Activated CD8-positive, alpha-beta memory T cell treated with anti-CD3 and anti-CD28 coated beads for 48 hours (primary cell): ENCODE data around the gene FAM117A.
A peak's percentile ranks its signal among the peaks of the same experiment; 100 is the strongest.

Experiments
- DNase-seq, 3 experiments: peaks; one replicate each; pipeline ENCODE4 v3.0.0-alpha.2; 2020; ENCODE audit warnings: low read depth in 2 of 3, low spot score in 2 of 3

The FAM117A gene

DNA sequence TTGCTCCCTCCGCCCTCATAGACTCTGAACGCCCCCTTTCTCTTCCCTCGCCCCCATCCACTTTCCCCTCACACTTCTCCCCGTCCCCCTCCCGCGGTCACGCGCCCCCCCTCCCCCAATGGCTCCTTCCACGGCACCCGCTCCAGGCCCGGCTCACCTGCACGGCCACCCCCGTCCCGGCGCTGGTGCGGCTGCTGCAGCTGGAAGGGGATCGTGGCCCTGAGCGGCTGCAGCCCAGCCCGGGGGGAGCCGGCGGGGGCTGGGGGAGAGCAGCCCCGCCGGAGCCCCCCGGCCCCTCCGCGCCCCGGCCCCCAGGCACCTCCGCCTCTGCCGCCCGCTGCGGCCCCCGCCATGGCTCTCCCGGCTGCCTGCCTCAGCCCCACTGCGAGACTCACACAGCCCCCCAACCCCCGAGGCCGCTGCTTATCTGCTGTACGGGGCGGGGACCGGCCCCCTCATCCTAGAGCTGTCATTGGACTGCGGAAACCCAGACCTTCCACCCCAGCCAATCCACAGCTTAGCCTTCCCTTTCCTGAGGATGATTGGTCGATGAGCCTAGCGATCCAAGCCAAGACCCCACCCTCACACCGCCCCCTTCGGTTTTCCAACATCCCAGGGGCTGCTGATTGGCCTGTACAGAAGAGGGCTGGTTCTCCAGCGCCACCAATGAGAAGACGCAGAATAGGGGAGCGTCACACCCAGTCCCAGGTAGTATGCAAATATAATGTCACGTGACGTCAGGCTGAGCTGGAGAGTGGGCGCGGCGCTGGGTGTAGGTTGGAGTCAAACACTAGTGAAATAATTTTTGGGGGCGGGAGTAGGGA, at the start of gene FAM117A:
Gene FAM117A, minus strand, starts transcription at position 397 of the 824 bp plus-strand sequence. Its CDS starts 44 bp downstream, at position 353.
- peak; percentile 67 to 88 (median 83) for DNase-seq

GRCh38 chr17:49809056-49809455, 45.1 kb upstream of the FAM117A start:
- no peak for DNase-seq

DNA sequence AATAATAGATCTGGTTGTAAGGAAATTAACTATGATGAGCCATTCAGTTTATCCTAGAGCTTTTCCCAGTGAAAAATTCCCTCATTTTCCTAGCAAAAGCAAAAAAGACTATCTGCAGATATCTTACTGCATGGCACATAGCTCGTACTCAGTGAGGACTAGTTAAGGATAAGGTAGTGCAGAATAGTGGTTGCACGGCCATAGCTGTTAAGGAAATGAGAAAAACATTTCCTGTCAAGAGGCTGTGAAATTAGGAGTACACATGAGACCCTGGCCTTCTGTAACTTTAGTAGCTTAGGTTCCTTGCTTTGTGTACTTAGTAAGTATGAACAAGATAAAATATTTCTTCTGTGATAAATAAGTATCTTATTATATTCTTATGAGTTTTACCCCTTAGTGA, 34.8 kb upstream of the FAM117A start:
- no peak for DNase-seq

GRCh38 chr17:49798182-49798581, 34.3 kb upstream of the FAM117A start:
- no peak for DNase-seq

- DNase-seq: no peak
These were observed 31.4 kb upstream of the FAM117A start for GRCh38 chr17:49795372-49795771.

DNA sequence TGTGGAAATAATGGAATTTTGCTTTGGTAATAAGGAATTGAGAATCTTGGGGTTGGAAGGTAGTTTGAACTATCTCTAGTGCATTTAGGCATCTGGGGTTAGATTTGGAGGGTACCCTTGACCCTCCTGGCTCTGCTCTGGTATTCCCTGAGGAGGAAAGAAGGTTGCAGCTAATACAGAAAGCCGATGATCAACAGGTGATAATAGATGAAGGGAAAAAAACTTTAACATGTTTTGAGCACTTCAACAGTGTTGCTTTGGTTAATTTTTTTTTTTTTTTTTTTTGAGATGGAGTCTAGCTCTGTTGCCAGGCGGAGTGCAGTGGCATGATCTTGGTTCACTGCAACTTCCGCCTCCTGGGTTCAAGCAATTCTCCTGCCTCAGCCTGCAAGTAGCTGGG, 29.4 kb upstream of the FAM117A start:
- DNase-seq: no peak

- no peak for DNase-seq
These were observed 25.3 kb upstream of the FAM117A start for GRCh38 chr17:49789243-49789578.

GRCh38 chr17:49788478-49789242, 24.7 kb upstream of the FAM117A start, which contains the start of gene KAT7:
TSS of gene KAT7 (plus strand) at chr17:49788681. CDS start at chr17:49788835, 154 bp downstream.
- peak; percentile 88 to 96 (median 95) for DNase-seq

DNA sequence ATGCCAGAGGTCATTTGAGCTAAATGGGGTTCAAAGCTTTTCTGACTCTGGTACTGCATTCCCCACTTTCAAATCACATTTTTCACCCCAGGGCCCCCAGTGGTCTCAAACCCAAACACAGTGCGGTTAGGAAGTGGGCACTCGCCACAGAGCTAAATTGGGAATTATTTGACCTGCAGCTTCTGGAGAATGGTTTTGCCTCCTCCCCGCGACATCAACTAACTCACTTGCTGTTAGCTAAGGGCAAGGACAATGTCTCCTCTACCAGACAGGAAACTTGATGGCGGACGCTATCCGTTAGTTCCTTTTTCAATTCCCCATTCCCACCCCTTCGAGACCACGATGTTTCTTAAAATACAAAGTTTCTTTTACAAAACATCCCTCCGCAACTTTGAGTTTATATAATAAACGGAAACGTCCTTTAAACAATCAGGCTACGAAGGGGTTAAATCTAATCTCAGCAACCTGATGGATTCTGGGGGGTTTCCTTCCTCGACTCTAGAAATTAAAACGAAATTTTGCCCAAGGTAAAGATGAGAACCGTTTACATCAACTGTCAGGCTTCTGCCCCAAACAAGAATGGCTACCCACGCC, 24.1 kb upstream of the FAM117A start:
- DNase-seq: peak in 1 of 3 experiments; percentile 13

- DNase-seq: no peak
These were observed 20.7 kb upstream of the FAM117A start for GRCh38 chr17:49784636-49785035.

GRCh38 chr17:49783791-49784190, 19.9 kb upstream of the FAM117A start:
- no peak for DNase-seq

DNA sequence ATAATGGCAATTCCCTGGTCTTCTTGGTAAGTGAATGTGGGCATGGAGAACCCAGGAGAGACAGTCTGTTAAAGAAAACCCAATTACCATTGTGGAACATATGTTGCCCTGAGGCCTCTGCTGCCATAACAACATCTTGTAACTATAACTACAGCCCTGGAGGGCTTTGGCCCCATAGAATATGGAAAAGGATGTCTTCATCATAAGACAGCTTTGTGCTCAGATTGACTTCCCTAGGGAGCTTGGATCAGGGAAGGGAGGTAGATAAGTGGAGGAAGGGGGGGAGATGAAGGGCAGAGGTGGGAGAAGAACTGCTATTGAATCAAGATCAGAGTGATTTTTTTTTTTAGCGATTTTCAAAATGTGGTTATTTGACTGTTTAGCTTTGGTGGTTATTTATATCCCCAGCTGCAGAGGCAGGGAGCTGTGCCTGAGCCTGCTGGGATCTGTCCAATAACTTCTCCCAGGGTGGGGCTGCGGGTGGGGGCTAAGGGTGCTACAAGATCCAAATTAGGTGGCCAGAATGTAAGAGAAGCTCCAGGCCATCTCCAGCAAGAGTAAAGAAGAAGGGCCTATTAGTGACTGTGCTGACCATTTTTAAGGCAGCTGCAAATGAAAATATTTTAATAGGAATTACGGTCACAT, 19.3 kb upstream of the FAM117A start:
- no peak for DNase-seq

GRCh38 chr17:49779739-49780231, 15.9 kb upstream of the FAM117A start:
- DNase-seq: no peak

DNA sequence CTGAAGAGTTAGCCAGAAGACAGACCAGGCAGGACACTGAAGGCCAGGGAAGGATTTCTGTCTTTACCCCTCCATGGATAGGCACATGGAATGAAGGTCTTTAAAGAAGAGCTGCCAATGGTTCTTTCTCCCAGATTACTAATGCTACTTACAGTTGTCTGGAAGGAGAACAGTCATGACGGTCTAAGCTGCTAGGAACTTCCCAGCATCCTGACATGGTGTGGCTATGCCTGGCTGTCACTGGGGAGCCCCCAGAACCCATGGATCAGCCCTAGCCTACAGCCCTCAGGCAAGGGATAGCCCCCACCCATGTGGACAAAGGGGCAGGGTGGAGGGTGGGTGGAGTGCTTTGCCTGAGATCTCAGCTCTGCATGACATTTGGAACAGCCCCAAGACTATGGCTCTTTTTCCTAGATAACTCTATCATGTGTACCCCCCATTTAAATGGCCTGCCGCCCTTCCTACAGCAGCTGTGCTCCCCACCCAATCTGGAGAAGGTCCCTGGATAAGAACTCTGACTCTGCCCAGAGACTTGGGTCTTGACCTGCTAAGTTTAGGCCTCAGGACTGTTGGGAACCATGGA, 15.3 kb upstream of the FAM117A start:
- no peak for DNase-seq

DNA sequence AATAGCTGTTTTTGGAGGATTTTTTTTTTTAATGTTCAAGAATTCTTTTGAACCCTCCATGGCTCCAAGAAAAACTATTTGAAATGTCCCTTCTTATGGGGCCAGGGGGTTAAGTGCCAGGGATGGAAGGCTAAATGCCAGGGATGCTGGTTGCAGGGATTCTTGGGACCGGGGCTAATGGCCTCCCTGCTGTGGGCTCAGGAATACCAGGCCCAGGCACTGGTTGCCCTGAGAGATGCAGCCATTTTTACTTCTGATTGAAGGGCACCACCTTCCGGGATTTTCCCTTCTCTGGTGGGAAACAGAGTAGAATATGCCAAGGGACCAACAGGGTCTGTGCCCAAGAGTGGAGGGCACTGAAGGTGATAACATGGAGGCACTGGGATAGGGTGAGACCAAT, 13.6 kb upstream of the FAM117A start:
- DNase-seq: no peak

DNA sequence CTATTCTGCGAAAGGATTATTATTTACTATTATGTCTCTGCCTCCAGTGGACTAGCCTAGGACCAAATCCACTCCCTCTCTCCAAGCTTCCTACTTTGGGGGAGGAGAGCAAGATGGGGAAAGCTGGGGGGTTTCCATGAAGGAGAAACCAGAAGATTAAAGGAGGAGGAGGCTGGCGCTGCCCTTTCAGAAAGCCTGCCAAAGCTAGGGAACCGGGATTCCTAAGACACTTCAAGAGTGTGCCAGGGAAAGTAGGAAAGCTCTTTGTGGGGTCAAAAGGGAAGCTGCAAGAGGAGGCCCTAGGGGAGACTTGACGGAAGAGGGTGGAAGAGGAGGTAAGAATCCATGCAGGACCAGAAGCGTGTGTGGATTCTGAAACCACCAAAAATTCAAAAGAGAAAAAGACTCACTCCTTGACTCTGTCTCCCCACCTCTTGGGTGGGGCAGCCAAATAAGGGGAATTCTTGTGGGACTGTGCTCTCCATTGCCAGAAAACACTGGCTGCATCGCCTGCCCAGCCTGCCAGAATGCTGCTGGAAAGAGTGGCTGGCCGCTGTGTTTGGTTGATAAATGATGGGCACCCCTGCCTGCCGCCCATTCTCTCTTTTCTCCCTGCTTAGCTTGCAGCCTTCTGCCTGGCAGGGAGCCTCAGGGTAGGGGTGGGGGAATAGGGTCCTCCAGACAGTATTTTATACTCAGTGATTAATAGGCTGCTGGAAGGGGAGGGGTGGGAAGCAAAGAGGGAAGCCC, 12.8 kb upstream of the FAM117A start:
- DNase-seq: no peak

GRCh38 chr17:49775546-49776260, 11.8 kb upstream of the FAM117A start:
- DNase-seq: no peak

- DNase-seq: no peak
These were observed 3.1 kb upstream of the FAM117A start for GRCh38 chr17:49766918-49767530.

DNA sequence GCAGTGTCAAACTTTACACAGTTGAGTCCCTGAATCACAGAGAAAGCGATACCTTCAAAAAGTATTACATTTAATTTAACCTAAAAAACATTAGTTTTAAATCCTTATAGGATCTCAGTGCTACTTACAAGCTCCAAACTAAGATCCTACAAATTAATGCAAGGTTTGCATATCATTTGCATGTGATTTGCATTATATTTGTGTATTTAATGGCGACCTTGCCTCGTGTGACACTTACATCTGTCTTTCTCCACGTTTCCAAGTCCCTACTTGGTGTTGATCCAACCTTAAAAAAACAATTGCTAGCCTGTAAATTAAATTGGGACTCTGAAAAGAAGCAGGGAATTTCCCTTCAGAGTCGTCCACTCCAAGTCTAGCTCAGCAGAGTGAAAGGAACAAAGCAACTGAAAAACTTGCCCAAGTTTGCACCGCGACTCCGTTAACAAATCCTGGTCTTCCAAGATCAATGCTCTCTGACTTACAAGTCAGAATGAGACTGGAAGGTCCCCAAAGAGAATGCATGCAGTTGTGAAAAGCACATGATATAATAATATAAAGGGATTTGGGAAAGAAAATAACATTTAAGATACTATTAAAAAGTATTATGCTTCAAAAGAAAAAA, 739 bp upstream of the FAM117A start:
- no peak for DNase-seq
